HCT116 (cell line): ENCODE data around the gene SHF. TPM values are rescaled to one million over a fixed set of nuclear protein-coding genes. Genes with fewer than 3 reads are reported as not detected.

ENCODE experiments used
- ATAC-seq: fragments of 200-7000 bp; cut with Tn5 transposase; 2 replicates; pipeline ENCODE4 v1.9.1; 2020; ENCODE audit warnings: mild to moderate bottlenecking, moderate library complexity
- BruUV-seq: library from RNA; stranded (reverse); fragments of 400-500 nt; replicated peaks from 2 replicates; lab custom pipeline; 2021; lab: Mats Ljungman, UMichigan
- CTCF ChIA-PET: fragments of 300-600 bp; sonication (Branson Sonifier 250); formaldehyde crosslinking; loops from one replicate; lab custom pipeline; 2021; ENCODE audit warnings: antibody characterized with exemption; lab: Charles Lee
- POLR2A ChIA-PET: fragments of 300-600, 350-600 bp; sonication (Branson Sonifier 250); formaldehyde crosslinking; loops from one replicate; lab custom pipeline; 2021; ENCODE audit warnings: antibody characterized with exemption; lab: Charles Lee
- RAD21 ChIA-PET, 2 experiments: fragments of 300-600 bp; sonication (Branson Sonifier 250); formaldehyde crosslinking; loops; one replicate each; lab custom pipeline; 2023; ENCODE audit warnings: low total read pairs in 2 of 2; ENCODE audit not compliant: uncharacterized antibody in 2 of 2, unreplicated experiment in 2 of 2, low non-redundant PET in 1 of 2; lab: Charles Lee
- DNase-seq: peaks from one replicate; pipeline ENCODE4 v3.0.0-alpha.2; 2010; ENCODE audit warnings: low read depth, low spot score
- H2AFZ ChIP-seq: fragments of 200-600 bp; shearing (Covaris generic), sonication (generic); 2 replicates; pipeline ENCODE4 v1.6.1; 2017; ENCODE audit warnings: low read depth, mixed run types, mixed read lengths, antibody characterized with exemption, low read length; ENCODE audit not compliant: poor library complexity, severe bottlenecking
- H3K27ac ChIP-seq: 2 replicates; pipeline ENCODE4 v1.5.1; 2012; ENCODE audit warnings: low read depth, low read length
- H3K27me3 ChIP-seq: fragments of 200-600 bp; sonication (generic); 2 replicates; pipeline ENCODE4 v1.6.1; 2016; ENCODE audit warnings: mixed run types, low read length, mixed read lengths; ENCODE audit not compliant: insufficient read depth
- H3K36me3 ChIP-seq, 2 experiments: fragments of 200-500 bp in 1 of 2; fragments of 200-600 bp in 1 of 2; sonication (Bioruptor generic) in 1 of 2; sonication (generic) in 1 of 2; 2 replicates each; pipeline versions ENCODE4 v1.5.1 to v1.6.1; 2014 to 2016; ENCODE audit warnings: low read length in 2 of 2, inconsistent platforms in 1 of 2, mixed read lengths in 1 of 2, mixed run types in 1 of 2; ENCODE audit not compliant: insufficient read depth in 2 of 2, control insufficient read depth in 1 of 2
- H3K4me1 ChIP-seq, 2 experiments: fragments of 200-600 bp in 1 of 2; sonication (generic) in 1 of 2; 2 replicates each; pipeline versions ENCODE4 v1.5.1 to v1.6.1; 2012 to 2017; ENCODE audit warnings: low read length in 2 of 2, inconsistent platforms in 1 of 2, mild to moderate bottlenecking in 1 of 2, mixed read lengths in 1 of 2, mixed run types in 1 of 2, moderate library complexity in 1 of 2; ENCODE audit not compliant: insufficient read depth in 2 of 2, control insufficient read depth in 1 of 2
- H3K4me2 ChIP-seq: fragments of 200-600 bp; sonication (generic); 2 replicates; pipeline ENCODE4 v1.6.1; 2017; ENCODE audit warnings: mixed run types, low read length, mixed read lengths
- H3K4me3 ChIP-seq, 2 experiments: fragments of 200-600 bp in 1 of 2; sonication (generic) in 1 of 2; replicated peaks in 1 of 2; 2 replicates each; pipeline ENCODE4 v1.5.1; 2011 to 2016; ENCODE audit warnings: low read length in 2 of 2, control low read depth in 1 of 2, low read depth in 1 of 2, mild to moderate bottlenecking in 1 of 2, mixed read lengths in 1 of 2, mixed run types in 1 of 2
- H3K79me2 ChIP-seq: fragments of 200-600 bp; sonication (generic); 2 replicates; pipeline ENCODE4 v1.6.1; 2017; ENCODE audit warnings: mild to moderate bottlenecking, mixed run types, low read length, moderate library complexity, mixed read lengths; ENCODE audit not compliant: insufficient read depth
- H3K9ac ChIP-seq: fragments of 200-600 bp; sonication (generic); 2 replicates; pipeline ENCODE4 v1.6.1; 2016; ENCODE audit warnings: low read length, mixed read lengths
- H3K9me2 ChIP-seq: fragments of 200-600 bp; sonication (generic), shearing (Covaris generic); 2 replicates; pipeline ENCODE4 v1.6.1; 2017; ENCODE audit warnings: mixed run types, mild to moderate bottlenecking, moderate library complexity; ENCODE audit not compliant: insufficient read depth
- H3K9me3 ChIP-seq, 2 experiments: fragments of 200-500 bp in 1 of 2; fragments of 200-600 bp in 1 of 2; sonication (Bioruptor generic) in 1 of 2; sonication (generic) in 1 of 2; 2 replicates each; pipeline ENCODE4 v1.6.1; 2014 to 2017; ENCODE audit warnings: low read length in 2 of 2, mixed read lengths in 2 of 2, inconsistent platforms in 1 of 2, low read depth in 1 of 2, mild to moderate bottlenecking in 1 of 2, mixed run types in 1 of 2, moderate library complexity in 1 of 2; ENCODE audit not compliant: control insufficient read depth in 1 of 2, insufficient read depth in 1 of 2
- H4K20me1 ChIP-seq: fragments of 200-600 bp; sonication (generic), shearing (Covaris generic); 2 replicates; pipeline ENCODE4 v1.6.1; 2017; ENCODE audit warnings: mixed run types, mild to moderate bottlenecking, moderate library complexity; ENCODE audit not compliant: insufficient read depth
- CBX3 ChIP-seq: IDR thresholded peaks from 2 replicates; pipeline ENCODE4 v1.6.1; 2012; ENCODE audit warnings: low read depth
- EZH2 ChIP-seq: fragments of 200-600 bp; sonication (generic); IDR thresholded peaks from 2 replicates; pipeline ENCODE4 v1.6.1; 2017; ENCODE audit warnings: antibody characterized with exemption, mixed run types
- FOSL1 ChIP-seq: IDR thresholded peaks from 2 replicates; pipeline ENCODE4 v1.6.1; 2012; ENCODE audit warnings: low read depth
- JUND ChIP-seq: IDR thresholded peaks from 2 replicates; pipeline ENCODE4 v1.6.1; 2012
- POLR2A ChIP-seq: IDR thresholded peaks from 2 replicates; pipeline ENCODE4 v1.7.0; 2011; ENCODE audit warnings: borderline replicate concordance; ENCODE audit not compliant: insufficient read depth, insufficient read length; ENCODE audit errors: extremely low read depth
- RAD21 ChIP-seq: IDR thresholded peaks from 2 replicates; pipeline ENCODE4 v1.6.1; 2012; ENCODE audit warnings: low read depth, mild to moderate bottlenecking
- SIN3A ChIP-seq: IDR thresholded peaks from 2 replicates; pipeline ENCODE4 v1.6.1; 2012; ENCODE audit warnings: low read depth
- YY1 ChIP-seq: IDR thresholded peaks from 2 replicates; pipeline ENCODE4 v1.6.1; 2011; ENCODE audit warnings: low read length, low read depth, moderate library complexity, mild to moderate bottlenecking; ENCODE audit not compliant: insufficient replicate concordance; ENCODE audit errors: extremely low read depth
- ZBTB33 ChIP-seq: IDR thresholded peaks from 2 replicates; pipeline ENCODE4 v1.6.1; 2011; ENCODE audit warnings: mild to moderate bottlenecking, low read length, moderate library complexity; ENCODE audit not compliant: insufficient replicate concordance; ENCODE audit errors: extremely low read depth
- ZFX ChIP-seq: fragments of 450-650 bp; IDR thresholded peaks from 2 replicates; pipeline ENCODE4 v1.6.1; 2017
- ZNF274 ChIP-seq: fragments of 200-500 bp; sonication (Bioruptor generic); IDR thresholded peaks from 2 replicates; pipeline ENCODE4 v1.6.1; 2014; ENCODE audit warnings: mild to moderate bottlenecking, low read depth, low read length, inconsistent platforms
- intact Hi-C: fragments of 100-400 bp; cut with micrococcal nuclease; formaldehyde crosslinking; loops from 2 replicates; pipeline ENCODE4 v1.10.0; 2022
- total RNA-seq: library from RNA; stranded (reverse); gene quantifications from one replicate; pipeline ENCODE4 v1.2.1, GENCODE V29; 2021; ENCODE audit not compliant: unreplicated experiment

SHF gene
- total RNA-seq, 1 experiment from 2014 or later = 2.6 TPM

- no peak for DNase-seq
- H3K79me2 ChIP-seq = no peaks in the 10 kb centered on the region
- H3K36me3 ChIP-seq = peaks cover 0 to 5% of the 10 kb centered on the region in 2 experiments; a peak in 1 of 4 replicates
- H2AFZ ChIP-seq = no peak overlapping the region
- no peak overlapping the region for H3K27ac ChIP-seq
- BruUV-seq = no TSS peak
- RAD21 ChIA-PET = no interaction called here
- H3K9me3 ChIP-seq = no peaks in the 10 kb centered on the region
- H3K9ac ChIP-seq = no peak overlapping the region
- CTCF ChIA-PET = no interaction called here
- ATAC-seq = no peak
- no peak overlapping the region for H3K4me2 ChIP-seq
- no peaks in the 10 kb centered on the region for H3K27me3 ChIP-seq
- TF ChIP-seq CBX3 (no peak), POLR2A (no peak), FOSL1 (no peak), YY1 (no peak), RAD21 (no peak)
- no peaks in the 10 kb centered on the region for H4K20me1 ChIP-seq
- H3K4me3 ChIP-seq = no peak overlapping the region
- intact Hi-C loops = no loop called here
- H3K9me2 ChIP-seq = no peaks in the 10 kb centered on the region
- H3K4me1 ChIP-seq = peaks cover 6 to 7% of the 10 kb centered on the region in 2 experiments; a peak in 3 of 4 replicates
- POLR2A ChIA-PET = no interaction called here
Measured at GRCh38 chr15:45134682-45135604, 52.8 kb downstream of the SHF start.

DNA sequence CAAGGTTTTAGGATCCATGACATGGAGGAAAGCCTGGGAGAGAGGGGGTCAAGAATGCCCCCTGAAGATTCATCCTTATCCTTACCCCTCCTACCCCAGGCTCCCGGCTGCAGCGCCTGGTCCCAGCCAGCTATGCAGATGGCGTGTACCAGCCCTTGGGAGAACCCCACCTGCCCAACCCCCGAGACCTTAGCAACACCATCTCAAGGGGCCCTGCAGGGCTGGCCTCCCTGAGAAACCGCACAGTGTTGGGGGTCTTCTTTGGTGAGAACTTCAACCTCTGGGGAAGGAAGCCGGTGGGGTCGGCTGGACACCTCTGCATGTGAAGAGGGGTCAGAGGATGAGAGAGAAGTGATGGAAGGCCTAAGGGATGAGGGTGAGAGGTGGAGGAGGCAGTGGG, 53.7 kb downstream of the SHF start:
- DNase-seq (no peak), ATAC-seq (no peak)
- Histone ChIP-seq H2AFZ (no peak overlapping the region), H3K4me1 (peaks cover 7 to 12% of the 10 kb centered on the region in 2 experiments; a peak in 3 of 4 replicates), H3K9me2 (no peaks in the 10 kb centered on the region), H3K9me3 (no peaks in the 10 kb centered on the region), H3K4me3 (no peak overlapping the region), H3K27ac (no peak overlapping the region), H3K27me3 (no peaks in the 10 kb centered on the region), H4K20me1 (no peaks in the 10 kb centered on the region), H3K9ac (no peak overlapping the region), H3K4me2 (no peak overlapping the region), H3K79me2 (no peaks in the 10 kb centered on the region), H3K36me3 (peaks cover 0 to 3% of the 10 kb centered on the region in 2 experiments; a peak in 1 of 4 replicates)
- CTCF ChIA-PET = no interaction called here
- BruUV-seq = no TSS peak
- intact Hi-C loops = no loop called here
- POLR2A ChIA-PET = no interaction called here
- RAD21 ChIA-PET = no interaction called here
- TF ChIP-seq EZH2 = no peak
- TF ChIP-seq ZNF274 = no peak
- no peak for TF ChIP-seq JUND
- TF ChIP-seq SIN3A = no peak
- no peak for TF ChIP-seq ZFX
- no peak for TF ChIP-seq ZBTB33
